GM23338 (cell line): Measurements from ENCODE around the gene RASA3. TPM values are rescaled to one million over a fixed set of nuclear protein-coding genes. Genes with fewer than 3 reads are reported as not detected.
"Not testable (repeated sequence)": the region's sequence is repeated elsewhere in the genome, so short reads cannot be mapped to it uniquely, and the experiment has no call there.

Experiments used
- ATAC-seq: fragments of 200-7000 bp; cut with Tn5 transposase; 3 replicates; pipeline ENCODE4 v1.9.1; 2020
- DNase-seq: peaks from one replicate; pipeline ENCODE4 v3.0.0-alpha.2; 2015; ENCODE audit warnings: low spot score
- H2AFZ ChIP-seq: fragments of 200-600 bp; sonication (generic); 2 replicates; pipeline ENCODE4 v1.8.0; 2016; ENCODE audit warnings: antibody characterized with exemption, mild to moderate bottlenecking, moderate library complexity
- H3F3A ChIP-seq: fragments of 200-600 bp; sonication (generic); replicated peaks from 2 replicates; pipeline ENCODE4 v1.8.0; 2017; ENCODE audit warnings: antibody characterized with exemption, mixed run types, low read depth
- H3K27ac ChIP-seq: fragments of 200-600 bp; sonication (generic); 2 replicates; pipeline ENCODE4 v1.6.1; 2016; ENCODE audit warnings: low read depth
- H3K27me3 ChIP-seq: fragments of 200-600 bp; sonication (generic); 2 replicates; pipeline ENCODE4 v1.8.0; 2016; ENCODE audit warnings: mild to moderate bottlenecking, mixed run types, moderate library complexity; ENCODE audit not compliant: insufficient read depth
- H3K36me3 ChIP-seq: fragments of 200-600 bp; sonication (generic); 2 replicates; pipeline ENCODE4 v1.8.0; 2016; ENCODE audit warnings: mild to moderate bottlenecking; ENCODE audit not compliant: insufficient read depth
- H3K4me1 ChIP-seq: fragments of 200-600 bp; sonication (generic); 2 replicates; pipeline ENCODE4 v1.8.0; 2016; ENCODE audit warnings: mild to moderate bottlenecking, moderate library complexity; ENCODE audit not compliant: insufficient read depth
- H3K4me2 ChIP-seq: fragments of 200-600 bp; sonication (generic); 2 replicates; pipeline ENCODE4 v1.7.1; 2017; ENCODE audit warnings: mixed run types
- H3K4me3 ChIP-seq: fragments of 200-600 bp; sonication (generic); 2 replicates; pipeline ENCODE4 v1.6.1; 2016; ENCODE audit warnings: mixed run types
- H3K79me2 ChIP-seq: fragments of 200-600 bp; sonication (generic); replicated peaks from 2 replicates; pipeline ENCODE4 v1.8.0; 2017; ENCODE audit warnings: mild to moderate bottlenecking; ENCODE audit not compliant: insufficient read depth
- H3K9me2 ChIP-seq: fragments of 200-600 bp; sonication (generic); 2 replicates; pipeline ENCODE4 v1.8.0; 2017; ENCODE audit not compliant: insufficient read depth
- H4K20me1 ChIP-seq: fragments of 200-600 bp; sonication (generic); replicated peaks from 2 replicates; pipeline ENCODE4 v1.8.0; 2017; ENCODE audit warnings: mild to moderate bottlenecking; ENCODE audit not compliant: insufficient read depth
- H3K27ac Mint-ChIP-seq: 2 replicates; pipeline ENCODE4 v1.8.0; 2020; ENCODE audit warnings: inconsistent platforms, mild to moderate bottlenecking, moderate library complexity, mixed read lengths
- H3K27me3 Mint-ChIP-seq: 3 replicates; pipeline ENCODE4 v1.8.0; 2022; ENCODE audit warnings: low read depth, mild to moderate bottlenecking, moderate library complexity, mixed read lengths, inconsistent platforms; ENCODE audit not compliant: insufficient read depth, poor library complexity
- H3K36me3 Mint-ChIP-seq: 3 replicates; pipeline ENCODE4 v1.8.0; 2021; ENCODE audit warnings: low read depth, mild to moderate bottlenecking, inconsistent platforms, moderate library complexity, mixed read lengths
- H3K4me1 Mint-ChIP-seq: 3 replicates; pipeline ENCODE4 v1.8.0; 2020; ENCODE audit warnings: mild to moderate bottlenecking, inconsistent platforms, mixed read lengths
- H3K4me3 Mint-ChIP-seq: 3 replicates; pipeline ENCODE4 v1.8.0; 2021; ENCODE audit warnings: moderate library complexity, mild to moderate bottlenecking, inconsistent platforms, mixed read lengths
- H3K9me3 Mint-ChIP-seq: 3 replicates; pipeline ENCODE4 v1.8.0; 2020; ENCODE audit warnings: moderate library complexity, mild to moderate bottlenecking, inconsistent platforms, mixed read lengths
- REST ChIP-seq: IDR thresholded peaks from one replicate; pipeline ENCODE4 v1.6.1; 2018; ENCODE audit warnings: antibody characterized with exemption; ENCODE audit not compliant: unreplicated experiment
- STAT1 ChIP-seq: IDR thresholded peaks from one replicate; pipeline ENCODE4 v1.6.1; 2016; ENCODE audit warnings: antibody characterized with exemption; ENCODE audit not compliant: unreplicated experiment
- ZNF462 ChIP-seq: fragments of 250-450 bp; sonication (Bioruptor Pico); IDR thresholded peaks from 2 replicates; pipeline ENCODE4 v1.5.0; 2020; ENCODE audit warnings: mild to moderate bottlenecking, moderate library complexity
- polyA plus RNA-seq: library from polyadenylated mRNA; unstranded; fragments of >200 nt; fragmentation: Nextera tagmentation; extraction: Ambion mirVana; gene quantifications from 2 replicates; pipeline ENCODE4 v1.2.1, GENCODE V29; 2016
- total RNA-seq: library from RNA; depleted of rRNA; stranded (reverse); fragments of >200 nt; shearing (Covaris generic); gene quantifications from 2 replicates; pipeline ENCODE4 v1.2.3, GENCODE V29; 2014

The RASA3 gene
- total and polyA plus RNA-seq, 2 experiments from 2014 or later = 11.2 to 20.7 TPM

GRCh38 chr13:114103801-114104654 is 28.4 kb downstream of the RASA3 start:
- Histone ChIP-seq H3K9me2 (no peaks in the 10 kb centered on the region), H3K27me3 (no peaks in the 10 kb centered on the region), H3F3A (0 out of 2 replicates have a peak, but pooled peaks cover 3% of the 10 kb centered on the region), H3K36me3 (no peaks in the 10 kb centered on the region), H3K27ac (no peak overlapping the region), H4K20me1 (no peaks in the 10 kb centered on the region; the same call in 1 of the 2 replicates), H3K79me2 (peaks cover 57% of the 10 kb centered on the region), H3K4me2 (no peak overlapping the region), H3K4me3 (no peak overlapping the region), H3K4me1 (no peaks in the 10 kb centered on the region), H2AFZ (no peak overlapping the region)
- peaks cover 2% of the 10 kb centered on the region; the same call in 2 of the 3 replicates for H3K36me3 Mint-ChIP-seq
- no peak overlapping the region for H3K27ac Mint-ChIP-seq
- ATAC-seq = no peak
- peaks cover 13% of the 10 kb centered on the region for H3K4me1 Mint-ChIP-seq
- no peak overlapping the region for H3K4me3 Mint-ChIP-seq
- H3K27me3 Mint-ChIP-seq = peaks cover 10% of the 10 kb centered on the region
- TF ChIP-seq ZNF462 (CRISPR knock-in tag) = no peak
- no peak for TF ChIP-seq REST
- TF ChIP-seq STAT1 = no peak
- DNase-seq = no peak
- H3K9me3 Mint-ChIP-seq = peaks cover 6% of the 10 kb centered on the region; the same call in 2 of the 3 replicates

- H3K36me3 Mint-ChIP-seq, DNase-seq, H3K4me3 ChIP-seq, H3K27ac ChIP-seq, H4K20me1 ChIP-seq, H3K9me3 Mint-ChIP-seq, H3K4me3 Mint-ChIP-seq, H3K4me1 ChIP-seq, H3K4me2 ChIP-seq, H3K27me3 ChIP-seq, H3K9me2 ChIP-seq, H3K27ac Mint-ChIP-seq, ATAC-seq, H2AFZ ChIP-seq, H3F3A ChIP-seq, H3K36me3 ChIP-seq: not testable (repeated sequence)
- peaks cover 49% of the 10 kb centered on the region for H3K79me2 ChIP-seq
- Mint-ChIP-seq H3K4me1 (peaks cover 14% of the 10 kb centered on the region), H3K27me3 (peaks cover 14% of the 10 kb centered on the region)
Measured at GRCh38 chr13:114103289-114103621, 29.2 kb downstream of the RASA3 start.
